GM12801 (cell line): ENCODE results near the gene LIMA1.

Experiments used
- TF ChIP-seq, protein P1 (sequence below): IDR thresholded peaks from one replicate; pipeline ENCODE4 v1.5.1; 2011; ENCODE audit warnings: control low read depth; ENCODE audit not compliant: insufficient read length; ENCODE audit errors: extremely low read depth

LIMA1 gene

DNA sequence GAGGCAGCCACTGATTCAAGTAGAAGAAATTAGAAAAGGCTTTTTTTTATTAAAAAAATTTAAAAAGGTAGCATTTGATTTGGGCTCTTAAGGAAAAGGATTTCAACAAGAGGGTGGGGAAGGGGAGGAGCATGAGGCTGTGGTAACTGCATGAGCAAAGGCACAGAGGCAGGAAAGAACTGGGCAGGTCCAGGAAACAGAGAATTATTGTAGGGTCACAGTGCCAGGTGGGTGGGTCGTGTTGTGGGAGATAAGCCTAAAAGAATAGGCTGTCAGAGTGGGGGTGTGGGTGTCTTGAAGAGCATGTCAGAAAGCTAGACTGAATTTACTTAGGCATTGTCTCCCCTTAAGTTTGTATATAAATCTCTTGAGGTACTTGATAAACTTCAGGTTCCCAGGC lies 7.8 kb downstream of the LIMA1 start:
- TF ChIP-seq, protein P1, sequence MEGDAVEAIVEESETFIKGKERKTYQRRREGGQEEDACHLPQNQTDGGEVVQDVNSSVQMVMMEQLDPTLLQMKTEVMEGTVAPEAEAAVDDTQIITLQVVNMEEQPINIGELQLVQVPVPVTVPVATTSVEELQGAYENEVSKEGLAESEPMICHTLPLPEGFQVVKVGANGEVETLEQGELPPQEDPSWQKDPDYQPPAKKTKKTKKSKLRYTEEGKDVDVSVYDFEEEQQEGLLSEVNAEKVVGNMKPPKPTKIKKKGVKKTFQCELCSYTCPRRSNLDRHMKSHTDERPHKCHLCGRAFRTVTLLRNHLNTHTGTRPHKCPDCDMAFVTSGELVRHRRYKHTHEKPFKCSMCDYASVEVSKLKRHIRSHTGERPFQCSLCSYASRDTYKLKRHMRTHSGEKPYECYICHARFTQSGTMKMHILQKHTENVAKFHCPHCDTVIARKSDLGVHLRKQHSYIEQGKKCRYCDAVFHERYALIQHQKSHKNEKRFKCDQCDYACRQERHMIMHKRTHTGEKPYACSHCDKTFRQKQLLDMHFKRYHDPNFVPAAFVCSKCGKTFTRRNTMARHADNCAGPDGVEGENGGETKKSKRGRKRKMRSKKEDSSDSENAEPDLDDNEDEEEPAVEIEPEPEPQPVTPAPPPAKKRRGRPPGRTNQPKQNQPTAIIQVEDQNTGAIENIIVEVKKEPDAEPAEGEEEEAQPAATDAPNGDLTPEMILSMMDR = no peak

DNA sequence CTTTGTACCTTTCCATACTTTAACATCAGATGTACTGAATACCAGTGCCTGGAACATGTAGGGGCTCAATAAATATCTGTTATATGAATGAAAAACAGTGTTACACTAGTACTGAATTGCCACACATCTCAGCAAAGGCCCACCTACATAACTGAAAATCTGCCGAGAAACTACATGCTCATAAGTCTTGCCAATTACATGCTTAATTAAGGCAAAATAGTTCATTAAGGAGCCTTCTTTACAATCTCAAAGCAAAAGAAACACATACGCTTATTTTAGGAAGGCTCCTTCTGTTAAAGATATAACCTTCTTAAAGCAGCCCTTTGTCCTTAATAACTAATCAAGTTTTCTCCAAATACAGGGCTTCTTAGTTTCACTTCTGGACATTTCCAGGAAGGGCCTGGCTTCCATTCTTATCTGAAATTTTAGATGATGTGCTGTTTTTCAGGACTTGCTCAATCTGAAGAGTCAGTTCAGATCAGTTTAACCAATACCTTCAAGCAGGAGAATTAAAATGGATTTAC lies 11.5 kb downstream of the LIMA1 start:
- TF ChIP-seq, protein P1 = no peak

DNA sequence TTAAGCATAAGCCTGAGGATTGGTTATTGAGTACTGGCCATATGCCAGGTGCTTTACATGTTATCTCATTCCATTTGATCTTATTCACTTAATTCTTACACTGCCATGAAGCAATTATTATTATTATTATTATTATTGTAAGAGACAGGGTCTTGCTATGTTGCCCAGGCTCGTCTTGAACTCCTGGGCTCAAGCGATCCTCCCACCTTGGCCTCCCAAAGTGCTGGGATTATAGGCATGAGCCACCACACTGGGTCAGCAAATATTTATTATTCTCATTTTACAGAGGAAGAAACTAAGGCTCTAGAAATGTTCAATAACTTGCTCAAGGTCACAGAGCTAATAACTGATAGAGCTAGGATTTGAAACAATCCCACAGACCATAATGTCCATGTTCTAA lies 14.8 kb downstream of the LIMA1 start:
- TF ChIP-seq, protein P1 = no peak

DNA sequence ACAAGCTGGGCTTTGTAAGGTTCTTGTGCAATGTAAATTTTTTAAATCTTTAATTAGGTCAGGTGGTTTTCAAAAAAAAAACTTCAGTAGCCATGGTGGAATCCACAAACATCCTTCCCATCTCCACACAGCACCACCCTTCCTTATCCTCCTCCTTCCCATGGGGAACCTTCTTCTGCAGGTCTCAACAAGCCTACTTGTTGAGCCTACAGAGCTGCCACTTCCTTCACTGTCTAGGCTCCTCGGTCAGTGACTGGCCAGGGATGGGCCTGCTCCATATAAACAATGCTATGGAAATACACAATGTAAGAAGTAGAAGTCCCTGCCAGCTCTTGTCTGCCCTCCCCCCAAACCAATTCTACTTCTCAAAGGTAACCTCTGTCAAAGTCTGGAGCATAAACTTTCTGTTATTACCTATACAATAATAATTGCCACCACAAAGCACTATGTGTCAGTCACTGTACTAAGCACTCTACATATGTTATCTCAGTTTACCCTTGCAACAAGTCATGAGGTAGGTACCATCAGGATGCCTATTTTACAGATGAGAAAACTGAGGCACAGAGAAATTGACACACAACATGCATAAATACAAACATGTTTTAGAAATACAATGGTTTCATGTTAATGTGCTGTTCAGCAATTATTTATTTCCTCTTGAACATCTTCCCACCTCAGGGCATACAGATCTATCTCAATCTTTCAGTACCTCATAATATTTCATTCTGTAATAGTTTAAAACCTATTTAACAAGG lies 17.4 kb downstream of the LIMA1 start:
- TF ChIP-seq, protein P1 = no peak

DNA sequence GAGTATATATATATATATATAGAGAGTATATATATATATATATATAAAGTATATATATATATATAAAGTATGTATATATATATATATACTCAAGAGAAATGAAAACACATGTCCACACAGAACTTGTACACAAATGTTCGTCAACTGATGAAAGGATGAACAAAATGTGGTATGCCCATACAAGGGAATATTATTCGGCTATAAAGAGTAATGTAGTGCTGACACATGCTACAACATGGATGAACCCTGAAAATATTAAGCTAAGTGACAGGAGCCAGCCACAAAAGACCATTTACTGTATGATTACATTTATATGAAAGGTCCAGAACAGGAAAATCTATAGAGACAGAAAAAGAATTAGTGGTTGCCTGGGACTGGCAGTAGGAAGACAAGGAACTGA lies 19.5 kb downstream of the LIMA1 start:
- TF ChIP-seq, protein P1 = no peak

DNA sequence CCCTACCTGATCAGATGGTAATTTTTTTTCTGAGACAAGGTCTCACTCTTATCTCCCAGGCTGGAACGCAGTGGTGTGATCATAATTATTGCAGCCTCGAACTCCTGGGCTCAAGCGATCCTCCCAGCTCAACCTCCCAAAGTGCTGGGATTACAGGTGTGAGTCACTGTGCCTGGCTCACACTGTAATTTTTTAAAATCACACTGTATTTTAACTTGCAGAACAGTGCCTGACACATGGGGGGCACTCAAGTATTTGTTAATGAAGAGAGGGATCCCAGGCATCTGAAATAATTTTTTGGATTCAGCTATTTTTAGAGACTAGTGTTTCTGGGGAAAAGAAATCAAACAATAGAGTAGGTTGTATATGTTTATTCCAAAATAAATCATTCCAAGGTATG lies 21.7 kb downstream of the LIMA1 start:
- TF ChIP-seq, protein P1 = no peak

DNA sequence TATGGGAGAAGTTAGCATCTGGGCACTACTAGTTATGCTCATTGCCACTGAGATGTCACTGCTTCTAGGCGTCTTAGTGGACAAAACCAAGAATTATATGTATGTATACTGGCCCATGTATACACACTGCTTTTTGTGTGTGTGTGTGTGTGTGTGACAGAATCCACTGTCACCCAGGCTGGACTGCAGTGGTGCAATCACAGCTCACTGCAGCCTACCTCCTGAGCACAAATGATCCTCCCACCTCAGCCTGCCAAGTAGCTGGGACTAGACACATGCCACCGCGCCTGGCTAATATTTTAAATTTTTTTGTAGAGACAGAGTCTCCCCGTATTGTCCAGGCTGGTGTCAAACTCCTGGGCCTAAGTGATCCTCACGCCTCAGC lies 25.2 kb downstream of the LIMA1 start:
- TF ChIP-seq, protein P1 = no peak
